Measurements from ENCODE around the gene RTKN. TPM values are rescaled to one million over a fixed set of nuclear protein-coding genes. Genes with fewer than 3 reads are reported as not detected.

The RTKN gene
- total RNA-seq: 5.0 TPM

GRCh38 chr2:74441690-74442482 is at the start of gene RTKN:
Gene RTKN (minus strand): TSS chr2:74441937. CDS start chr2:74441816, 121 bp downstream.

GRCh38 chr2:74482801-74483674 is 41.3 kb upstream of the RTKN start, which contains the start of the genes CCDC142 and TTC31:
Gene CCDC142 (minus strand): TSS chr2:74482998. CDS start chr2:74482837, 161 bp downstream.
Gene TTC31 (plus strand): TSS chr2:74483081. CDS start chr2:74483096, 15 bp downstream.

GRCh38 chr2:74472086-74472944 is 30.6 kb upstream of the RTKN start, which contains the start of gene MRPL53:
Gene MRPL53 (minus strand): TSS chr2:74472680. CDS start chr2:74472660, 20 bp downstream.

GRCh38 chr2:74458132-74458937 is 16.6 kb upstream of the RTKN start, which contains the start of gene WBP1:
Gene WBP1 (plus strand): TSS chr2:74458438. CDS start chr2:74458603, 165 bp downstream.

GRCh38 chr2:74454654-74455511 is 13.1 kb upstream of the RTKN start, which contains the start of gene INO80B:
Gene INO80B (plus strand): TSS chr2:74455087. CDS start chr2:74455117, 30 bp downstream.

GRCh38 chr2:74421221-74421870 is 20.4 kb downstream of the RTKN start, which contains the start of the genes C2orf81 and WDR54:
Gene C2orf81 (minus strand): TSS chr2:74421619. CDS start chr2:74421560, 59 bp downstream.
Gene WDR54 (plus strand): TSS chr2:74421730. CDS start chr2:74422154, 424 bp downstream.

GRCh38 chr2:74379851-74380789 is 61.6 kb downstream of the RTKN start, which contains the start of gene DCTN1:
Gene DCTN1 (minus strand): TSS chr2:74380311. CDS start chr2:74380037, 274 bp downstream.

Other genes starting within 250 kb of the RTKN start
- 26.3 TPM for gene MTHFD2, start 243.3 kb downstream of the RTKN start, total RNA-seq
- gene SLC4A5, start 98.5 kb downstream of the RTKN start, total RNA-seq: 13.8 TPM
- gene DCTN1, start 61.6 kb downstream of the RTKN start, total RNA-seq: 142 TPM
- gene C2orf81, start 20.3 kb downstream of the RTKN start, total RNA-seq: 1.6 TPM
- 38.2 TPM for gene WDR54, start 20.2 kb downstream of the RTKN start, total RNA-seq
- 14.4 TPM for gene INO80B, start 13.2 kb upstream of the RTKN start, total RNA-seq
- 25.7 TPM for gene WBP1, start 16.5 kb upstream of the RTKN start, total RNA-seq
- 26.9 TPM for gene MOGS, start 23.4 kb upstream of the RTKN start, total RNA-seq
- gene MRPL53, start 30.7 kb upstream of the RTKN start, total RNA-seq: 17.8 TPM
- gene CCDC142, start 41.1 kb upstream of the RTKN start, total RNA-seq: 76.4 TPM
- 23.8 TPM for gene TTC31, start 41.1 kb upstream of the RTKN start, total RNA-seq
- not detected for gene LBX2, start 57.7 kb upstream of the RTKN start, total RNA-seq
- gene PCGF1, start 65.8 kb upstream of the RTKN start, total RNA-seq: 6.6 TPM
- not detected for gene TLX2, start 72.5 kb upstream of the RTKN start, total RNA-seq
- not detected for gene DQX1, start 84.3 kb upstream of the RTKN start, total RNA-seq
- 51.3 TPM for gene AUP1, start 87.8 kb upstream of the RTKN start, total RNA-seq
- 53.2 TPM for gene HTRA2, start 88.0 kb upstream of the RTKN start, total RNA-seq
- 19.4 TPM for gene LOXL3, start 112.0 kb upstream of the RTKN start, total RNA-seq
- 3.8 TPM for gene DOK1, start 112.8 kb upstream of the RTKN start, total RNA-seq
- not detected for gene M1AP, start 206.4 kb upstream of the RTKN start, total RNA-seq
- gene SEMA4F, start 212.3 kb upstream of the RTKN start, total RNA-seq: 20.7 TPM